Epithelial cell of proximal tubule (primary cell): ENCODE data around the gene CACNG4. TPM values are rescaled to one million over a fixed set of nuclear protein-coding genes. Genes with fewer than 3 reads are reported as not detected.

Source experiments
- DNase-seq: peaks from one replicate; pipeline ENCODE4 v3.0.0-alpha.2; 2011; ENCODE audit warnings: low read depth
- H3K4me3 ChIP-seq: 2 replicates; pipeline ENCODE4 v1.5.1; 2011; ENCODE audit warnings: low read depth, mild to moderate bottlenecking, low read length
- total RNA-seq: library from RNA; depleted of rRNA; stranded (reverse); fragments of >200 nt; gene quantifications from 2 replicates; pipeline ENCODE4 v1.2.3, GENCODE V29; 2015
- TF ChIP-seq, protein P1 (sequence below): conservative IDR thresholded peaks from 2 replicates; pipeline ENCODE4 v1.5.1; 2012; ENCODE audit warnings: low read depth, mild to moderate bottlenecking, low read length

CACNG4 gene
- total RNA-seq, 1 donor from 2014 or later = 0.29 TPM

DNA sequence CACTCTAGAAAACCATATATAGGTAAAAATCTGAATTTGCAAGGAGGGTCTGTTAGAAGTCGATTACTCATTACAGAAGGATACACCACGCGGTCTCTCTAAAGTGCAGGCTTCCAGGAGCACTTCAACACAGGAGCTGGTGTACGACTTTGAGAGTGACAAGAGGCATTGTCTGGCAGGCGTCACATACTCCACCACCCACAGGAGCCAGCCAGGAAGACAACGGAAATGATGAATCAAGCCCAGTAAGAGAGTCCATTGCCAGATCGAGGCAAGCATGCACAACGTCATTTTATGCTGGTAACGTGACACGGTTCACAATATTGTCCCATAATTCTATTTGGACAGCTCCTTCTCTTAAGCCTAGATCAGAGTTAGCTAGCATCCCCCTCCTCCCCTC lies 15.0 kb upstream of the CACNG4 start:
- no peak overlapping the region for H3K4me3 ChIP-seq
- TF ChIP-seq, protein P1, sequence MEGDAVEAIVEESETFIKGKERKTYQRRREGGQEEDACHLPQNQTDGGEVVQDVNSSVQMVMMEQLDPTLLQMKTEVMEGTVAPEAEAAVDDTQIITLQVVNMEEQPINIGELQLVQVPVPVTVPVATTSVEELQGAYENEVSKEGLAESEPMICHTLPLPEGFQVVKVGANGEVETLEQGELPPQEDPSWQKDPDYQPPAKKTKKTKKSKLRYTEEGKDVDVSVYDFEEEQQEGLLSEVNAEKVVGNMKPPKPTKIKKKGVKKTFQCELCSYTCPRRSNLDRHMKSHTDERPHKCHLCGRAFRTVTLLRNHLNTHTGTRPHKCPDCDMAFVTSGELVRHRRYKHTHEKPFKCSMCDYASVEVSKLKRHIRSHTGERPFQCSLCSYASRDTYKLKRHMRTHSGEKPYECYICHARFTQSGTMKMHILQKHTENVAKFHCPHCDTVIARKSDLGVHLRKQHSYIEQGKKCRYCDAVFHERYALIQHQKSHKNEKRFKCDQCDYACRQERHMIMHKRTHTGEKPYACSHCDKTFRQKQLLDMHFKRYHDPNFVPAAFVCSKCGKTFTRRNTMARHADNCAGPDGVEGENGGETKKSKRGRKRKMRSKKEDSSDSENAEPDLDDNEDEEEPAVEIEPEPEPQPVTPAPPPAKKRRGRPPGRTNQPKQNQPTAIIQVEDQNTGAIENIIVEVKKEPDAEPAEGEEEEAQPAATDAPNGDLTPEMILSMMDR = no peak
- DNase-seq = no peak

GRCh38 chr17:66950325-66950724 lies 14.2 kb upstream of the CACNG4 start:
- H3K4me3 ChIP-seq = no peak overlapping the region
- no peak for DNase-seq
- TF ChIP-seq, protein P1 = no peak

- TF ChIP-seq, protein P1 = no peak
- H3K4me3 ChIP-seq = no peak overlapping the region
- DNase-seq = no peak
Measured at GRCh38 chr17:66950886-66951604, 13.5 kb upstream of the CACNG4 start.

DNA sequence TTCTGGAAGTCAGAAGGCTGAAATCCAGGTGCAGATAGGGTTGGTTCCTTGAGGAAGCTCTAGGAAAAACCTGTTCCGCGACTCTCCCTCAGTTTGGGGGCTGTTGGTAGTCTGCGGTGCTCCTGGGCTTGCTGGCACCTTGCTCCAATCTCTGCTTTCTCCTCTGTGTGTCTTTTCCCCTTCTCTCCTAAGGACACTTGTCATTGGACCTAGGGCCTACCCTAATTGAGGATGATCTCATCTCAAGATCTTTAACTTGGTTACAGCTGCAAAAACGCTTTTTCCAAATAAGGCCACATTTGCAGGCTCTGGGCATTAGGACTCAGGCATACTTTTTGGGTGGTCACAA lies 12.9 kb upstream of the CACNG4 start:
- no peak overlapping the region for H3K4me3 ChIP-seq
- TF ChIP-seq, protein P1 = no peak
- DNase-seq = no peak

DNA sequence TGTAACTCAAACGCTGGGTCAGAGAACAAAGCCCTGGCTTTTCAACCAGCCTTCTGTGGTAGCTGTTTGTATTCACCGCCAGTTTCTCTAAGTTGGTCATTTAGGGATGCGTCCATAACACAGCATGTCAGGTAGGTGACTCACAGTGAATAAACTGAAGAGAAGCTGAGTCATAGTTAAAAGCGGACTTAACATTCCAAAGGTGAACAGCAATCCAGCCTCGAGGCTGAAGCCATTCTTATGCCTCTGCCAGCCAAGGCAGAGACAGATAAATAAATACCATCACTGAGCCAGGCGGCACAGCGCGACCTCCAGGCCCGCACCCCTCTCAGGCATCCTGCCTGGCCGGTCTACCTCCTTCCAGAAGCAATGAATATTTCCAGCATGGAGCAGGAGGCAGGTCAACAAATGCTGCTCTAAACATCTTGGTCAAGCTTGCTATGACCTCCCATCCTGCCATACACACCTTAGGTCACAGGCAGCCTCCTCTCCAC lies 12.4 kb upstream of the CACNG4 start:
- peak; percentile 96 for DNase-seq
- TF ChIP-seq, protein P1 = no peak
- H3K4me3 ChIP-seq = no peak overlapping the region

- TF ChIP-seq, protein P1 = no peak
- H3K4me3 ChIP-seq = no peak overlapping the region
- DNase-seq = no peak
Measured at GRCh38 chr17:66952681-66953629, 11.6 kb upstream of the CACNG4 start.
